IPS-11a (cell line): Measurements from ENCODE around the gene CLEC11A.
"Not testable (repeated sequence)": the region's sequence is repeated elsewhere in the genome, so short reads cannot be mapped to it uniquely, and the experiment has no call there.

Experiments used
- H3K4me3 ChIP-seq: one replicate; pipeline ENCODE4 v1.5.1; 2013; ENCODE audit warnings: low read depth, low read length, control low read depth

The CLEC11A gene

DNA sequence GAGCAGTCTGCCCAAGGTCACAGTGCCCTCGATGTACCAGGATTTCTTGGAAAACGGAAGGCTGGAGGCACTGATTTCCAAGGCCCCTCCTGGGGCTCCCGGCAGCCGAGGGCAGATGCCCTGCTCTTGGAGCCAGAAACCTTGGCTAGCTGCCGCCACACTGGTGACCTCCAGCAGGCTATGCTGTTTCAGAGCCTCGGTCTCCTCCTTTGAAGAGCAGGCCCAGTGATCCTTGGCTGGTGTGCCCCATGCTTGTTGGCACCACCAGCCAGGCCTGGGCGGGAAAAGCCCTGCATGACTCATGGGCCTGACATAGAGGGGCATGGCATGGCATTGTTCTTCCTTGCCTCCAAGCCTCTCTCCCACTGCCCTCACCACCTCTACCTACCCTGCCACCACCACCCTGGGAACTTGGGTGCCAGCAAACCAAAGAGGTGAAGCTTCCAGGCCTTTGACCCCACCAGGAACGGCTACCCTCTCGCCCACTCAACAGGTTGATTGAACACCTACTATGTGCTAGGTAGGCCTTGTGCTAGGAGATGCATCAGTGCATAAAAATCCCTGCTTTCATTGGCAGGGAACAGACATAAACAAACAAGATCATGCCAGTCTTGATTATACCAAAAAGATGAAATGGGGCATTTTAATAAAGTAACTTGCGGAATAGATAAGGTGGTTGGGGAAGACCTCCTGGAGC lies 1.6 kb upstream of the CLEC11A start:
- H3K4me3 ChIP-seq, result no peak overlapping the region

- no peak overlapping the region for H3K4me3 ChIP-seq
These were observed 757 bp upstream of the CLEC11A start for GRCh38 chr19:50722201-50723013.

DNA sequence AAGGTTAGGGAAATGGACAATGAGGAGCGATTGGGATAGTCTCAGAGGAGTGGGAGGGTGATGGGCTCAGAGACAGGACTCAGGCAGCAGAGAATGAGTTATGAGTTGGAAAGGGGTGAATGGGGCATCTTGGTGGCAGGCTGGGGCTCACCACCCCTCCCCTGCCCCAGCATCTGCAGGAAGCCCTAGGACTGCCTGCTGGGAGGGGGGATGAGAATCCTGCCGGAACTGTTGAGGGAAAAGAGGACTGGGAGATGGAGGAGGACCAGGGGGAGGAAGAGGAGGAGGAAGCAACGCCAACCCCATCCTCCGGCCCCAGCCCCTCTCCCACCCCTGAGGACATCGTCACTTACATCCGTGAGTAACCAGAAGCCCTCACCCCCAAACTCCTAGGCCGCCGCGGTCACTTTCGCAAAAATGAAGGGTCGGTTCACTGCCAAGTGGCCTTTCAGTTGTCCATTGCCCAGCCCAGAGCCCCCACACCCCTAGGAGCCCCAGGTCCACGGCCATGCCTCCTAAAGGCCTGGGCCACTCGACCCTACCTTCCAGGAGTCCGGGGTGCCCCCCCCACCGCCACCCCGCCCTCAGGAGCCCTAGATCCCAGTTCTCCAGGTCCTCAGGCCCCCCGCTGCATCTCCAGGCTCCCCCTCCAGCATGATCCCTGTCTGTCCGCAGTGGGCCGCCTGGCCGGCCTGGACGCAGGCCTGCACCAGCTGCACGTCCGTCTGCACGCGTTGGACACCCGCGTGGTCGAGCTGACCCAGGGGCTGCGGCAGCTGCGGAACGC lies 764 bp downstream of the CLEC11A start:
- peak overlapping the region; percentile 67 for H3K4me3 ChIP-seq

DNA sequence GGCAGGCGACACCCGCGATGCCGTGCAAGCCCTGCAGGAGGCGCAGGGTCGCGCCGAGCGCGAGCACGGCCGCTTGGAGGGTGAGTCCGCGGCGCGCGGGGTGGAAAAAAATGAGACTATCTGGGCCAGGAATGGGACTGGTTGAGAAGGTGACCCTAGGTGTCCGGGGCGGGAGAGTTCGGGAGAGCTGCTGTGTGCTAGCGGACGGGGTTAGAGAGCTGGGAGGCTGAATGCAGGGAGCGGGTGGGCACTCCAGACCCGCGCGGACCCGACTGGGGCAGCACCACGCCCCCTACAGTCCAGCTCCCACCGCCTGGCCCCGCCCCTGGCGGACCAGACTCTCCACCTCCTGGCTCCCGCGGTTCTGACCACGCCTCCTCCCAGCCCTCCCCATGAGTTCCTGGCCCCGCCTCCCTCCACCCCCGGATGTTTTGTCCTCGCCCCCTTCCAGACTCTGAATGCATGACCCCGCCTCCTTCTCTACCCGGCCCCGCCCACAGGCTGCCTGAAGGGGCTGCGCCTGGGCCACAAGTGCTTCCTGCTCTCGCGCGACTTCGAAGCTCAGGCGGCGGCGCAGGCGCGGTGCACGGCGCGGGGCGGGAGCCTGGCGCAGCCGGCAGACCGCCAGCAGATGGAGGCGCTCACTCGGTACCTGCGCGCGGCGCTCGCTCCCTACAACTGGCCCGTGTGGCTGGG lies 1.5 kb downstream of the CLEC11A start:
- H3K4me3 ChIP-seq, result peak overlapping the region; percentile 77

DNA sequence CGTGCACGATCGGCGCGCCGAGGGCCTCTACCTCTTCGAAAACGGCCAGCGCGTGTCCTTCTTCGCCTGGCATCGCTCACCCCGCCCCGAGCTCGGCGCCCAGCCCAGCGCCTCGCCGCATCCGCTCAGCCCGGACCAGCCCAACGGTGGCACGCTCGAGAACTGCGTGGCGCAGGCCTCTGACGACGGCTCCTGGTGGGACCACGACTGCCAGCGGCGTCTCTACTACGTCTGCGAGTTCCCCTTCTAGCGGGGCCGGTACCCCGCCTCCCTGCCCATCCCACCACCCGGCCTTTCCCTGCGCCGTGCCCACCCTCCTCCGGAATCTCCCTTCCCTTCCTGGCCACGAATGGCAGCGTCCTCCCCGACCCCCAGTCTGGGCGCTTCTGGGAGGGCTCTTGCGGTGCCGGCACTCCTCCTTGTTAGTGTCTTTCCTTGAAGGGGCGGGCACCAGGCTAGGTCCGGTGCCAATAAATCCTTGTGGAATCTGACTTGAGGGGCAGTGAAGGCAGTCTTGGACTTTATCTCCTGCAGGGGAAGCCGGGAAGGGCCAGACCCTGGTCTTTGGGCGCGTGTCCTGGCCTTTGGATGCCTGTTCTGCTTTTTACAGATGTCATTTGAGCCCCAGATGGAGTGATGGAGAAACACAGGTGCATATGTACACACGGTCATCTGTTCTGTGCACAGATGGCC lies 2.2 kb downstream of the CLEC11A start:
- H3K4me3 ChIP-seq, result peak overlapping the region; percentile 77

DNA sequence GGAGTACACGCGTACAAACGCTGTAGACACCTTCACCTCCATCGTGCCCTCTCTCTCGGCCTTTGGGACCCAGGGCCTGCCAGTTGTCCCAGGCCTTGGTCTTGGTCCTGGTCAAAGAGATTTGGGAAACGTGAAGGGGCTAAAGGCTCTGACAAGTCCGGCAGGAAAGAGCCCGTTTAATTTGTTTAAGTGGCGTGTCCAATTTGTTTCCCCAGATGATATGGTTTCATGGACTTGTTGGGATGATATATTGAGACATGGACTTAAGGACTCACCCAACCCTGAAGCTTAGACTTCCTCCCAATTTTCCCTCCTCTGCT lies 2.7 kb downstream of the CLEC11A start:
- H3K4me3 ChIP-seq, result peak overlapping the region; percentile 77

- peak overlapping the region; percentile 4 for H3K4me3 ChIP-seq
These were observed 5.0 kb downstream of the CLEC11A start for GRCh38 chr19:50728084-50728737.

- no peak overlapping the region for H3K4me3 ChIP-seq
These were observed 6.7 kb downstream of the CLEC11A start for GRCh38 chr19:50729894-50730293.

GRCh38 chr19:50735869-50736268 lies 12.7 kb downstream of the CLEC11A start:
- no peak overlapping the region for H3K4me3 ChIP-seq

- H3K4me3 ChIP-seq, result no peak overlapping the region
These were observed 13.2 kb downstream of the CLEC11A start for GRCh38 chr19:50736338-50736737.

- H3K4me3 ChIP-seq, result no peak overlapping the region
These were observed 16.2 kb downstream of the CLEC11A start for GRCh38 chr19:50739132-50739913.

GRCh38 chr19:50739914-50740426 lies 16.8 kb downstream of the CLEC11A start:
- no peak overlapping the region for H3K4me3 ChIP-seq

DNA sequence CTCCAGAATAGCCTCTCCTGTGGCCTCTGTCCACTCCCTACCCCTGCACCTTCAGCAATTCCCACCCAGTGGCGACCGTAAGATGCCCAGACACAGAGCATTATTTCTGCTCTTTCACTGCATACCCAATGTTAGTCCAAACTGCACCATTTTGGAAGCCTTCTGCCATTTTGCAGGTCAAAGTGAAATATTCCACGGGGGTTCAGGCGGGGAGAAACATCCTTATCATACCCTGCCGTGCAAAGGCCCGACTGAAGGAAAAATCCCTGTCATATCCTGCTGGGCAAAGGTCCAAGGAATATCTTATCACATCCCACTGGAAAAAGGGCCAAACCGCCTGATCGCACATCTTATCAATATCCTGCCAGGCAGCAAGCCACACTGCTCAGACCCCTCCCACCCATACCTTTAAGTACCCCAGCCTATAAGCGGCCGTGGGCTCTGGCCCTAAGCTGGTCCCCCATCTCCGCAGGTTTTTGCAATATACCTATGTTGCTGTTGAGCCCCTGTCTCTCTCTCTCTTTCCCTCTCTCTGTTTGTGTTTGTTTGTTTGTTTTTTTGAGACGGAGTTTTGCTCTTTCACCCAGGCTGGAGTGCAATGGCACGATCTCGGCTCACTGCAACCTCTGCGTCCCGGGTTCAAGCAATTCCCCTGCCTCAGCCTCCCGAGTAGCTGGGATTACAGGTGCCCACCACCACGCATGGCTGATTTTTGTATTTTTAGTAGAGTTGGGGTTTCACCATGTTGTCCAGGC lies 18.2 kb downstream of the CLEC11A start:
- no peak overlapping the region for H3K4me3 ChIP-seq

DNA sequence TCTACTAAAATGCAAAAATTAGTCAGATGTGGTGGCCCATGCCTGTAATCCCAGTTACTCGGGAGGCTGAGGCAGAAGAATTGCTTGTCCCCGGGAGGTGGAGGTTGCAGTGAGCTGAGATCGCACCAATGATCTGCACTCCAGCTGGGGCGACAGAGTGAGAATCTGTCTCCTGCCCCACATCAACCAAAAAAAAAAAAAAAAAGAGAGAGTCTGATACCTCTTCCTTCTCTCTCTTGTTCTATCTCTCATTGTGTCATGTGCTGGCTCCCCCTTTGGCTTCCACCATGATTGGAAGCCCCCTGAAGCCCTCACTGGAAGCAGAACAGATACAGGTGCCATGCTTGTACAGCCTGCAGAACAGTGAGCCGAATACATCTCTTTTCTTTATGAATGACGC lies 20.4 kb downstream of the CLEC11A start:
- H3K4me3 ChIP-seq, result no peak overlapping the region

DNA sequence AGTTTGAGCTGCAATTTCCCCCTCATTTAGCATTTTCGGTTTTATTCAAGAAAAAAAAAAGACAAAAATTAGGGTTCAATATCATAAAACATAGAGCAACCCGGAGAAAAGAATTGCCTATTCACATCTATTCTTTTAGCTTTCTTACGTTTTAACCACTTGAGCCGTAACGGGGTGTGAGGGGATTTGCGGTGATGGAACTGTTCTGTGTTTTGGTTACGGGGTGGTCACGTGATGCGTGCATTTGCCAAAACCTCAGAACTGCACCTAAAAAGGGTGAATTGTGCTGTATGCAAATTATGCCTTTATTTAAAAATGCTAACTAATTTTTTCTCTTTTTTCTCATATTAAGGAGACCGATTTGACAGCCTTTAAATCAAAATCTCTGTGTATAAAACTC lies 22.1 kb downstream of the CLEC11A start:
- H3K4me3 ChIP-seq, result no peak overlapping the region

GRCh38 chr19:50747141-50747540 lies 24.0 kb downstream of the CLEC11A start:
- not testable (repeated sequence) for H3K4me3 ChIP-seq

GRCh38 chr19:50749490-50749889 lies 26.3 kb downstream of the CLEC11A start:
- no peak overlapping the region for H3K4me3 ChIP-seq

DNA sequence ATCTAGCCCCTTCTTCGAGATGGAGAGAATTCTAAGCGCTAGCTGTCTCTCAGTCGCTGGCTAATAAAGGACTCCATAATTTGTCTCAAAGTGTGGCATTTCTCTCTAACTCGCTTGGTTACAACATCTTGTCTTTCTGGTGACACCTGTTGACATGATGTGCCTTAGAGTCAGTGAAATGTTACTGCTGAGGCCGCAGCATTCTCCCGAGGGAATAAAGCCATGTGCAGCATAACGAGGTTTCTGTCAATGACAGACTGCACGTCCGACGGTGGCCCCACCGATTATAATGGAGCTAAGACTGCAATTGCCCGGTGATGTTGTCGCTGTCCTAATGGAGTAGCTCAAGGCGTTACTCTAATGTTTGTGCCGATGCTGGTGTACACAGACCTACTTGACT lies 26.8 kb downstream of the CLEC11A start:
- no peak overlapping the region for H3K4me3 ChIP-seq
